ACC112 (cell line): ENCODE measurements around the gene ANO7.

Experiments
- H2AFZ ChIP-seq: fragments of 200-600 bp; sonication (generic); one replicate; pipeline ENCODE4 v1.6.0; 2017; ENCODE audit warnings: antibody characterized with exemption, low read length; ENCODE audit not compliant: unreplicated experiment
- H3K27ac ChIP-seq: fragments of 200-600 bp; sonication (generic); 2 replicates; pipeline ENCODE4 v1.5.1; 2014; ENCODE audit warnings: low read depth, mild to moderate bottlenecking, antibody characterized with exemption, low read length, moderate library complexity
- H3K27me3 ChIP-seq: fragments of 200-600 bp; sonication (generic); 2 replicates; pipeline ENCODE4 v1.6.1; 2014; ENCODE audit warnings: mild to moderate bottlenecking, antibody characterized with exemption, low read length, moderate library complexity, mixed read lengths; ENCODE audit not compliant: insufficient read depth
- H3K36me3 ChIP-seq: fragments of 200-600 bp; sonication (generic); 2 replicates; pipeline ENCODE4 v1.6.1; 2016; ENCODE audit warnings: mild to moderate bottlenecking, antibody characterized with exemption, low read length, moderate library complexity, mixed read lengths; ENCODE audit not compliant: insufficient read depth
- H3K4me1 ChIP-seq: fragments of 200-600 bp; sonication (generic); one replicate; pipeline ENCODE4 v1.6.1; 2016; ENCODE audit warnings: low read length, mixed read lengths; ENCODE audit not compliant: insufficient read depth, unreplicated experiment, control insufficient read depth
- H3K4me3 ChIP-seq: fragments of 200-600 bp; sonication (generic); 2 replicates; pipeline ENCODE4 v1.5.1; 2014; ENCODE audit warnings: mild to moderate bottlenecking, low read depth, low read length
- H3K79me2 ChIP-seq: fragments of 200-600 bp; sonication (generic); one replicate; pipeline ENCODE4 v1.6.0; 2016; ENCODE audit warnings: low read length; ENCODE audit not compliant: control insufficient read depth, unreplicated experiment, insufficient read depth

ANO7 gene

DNA sequence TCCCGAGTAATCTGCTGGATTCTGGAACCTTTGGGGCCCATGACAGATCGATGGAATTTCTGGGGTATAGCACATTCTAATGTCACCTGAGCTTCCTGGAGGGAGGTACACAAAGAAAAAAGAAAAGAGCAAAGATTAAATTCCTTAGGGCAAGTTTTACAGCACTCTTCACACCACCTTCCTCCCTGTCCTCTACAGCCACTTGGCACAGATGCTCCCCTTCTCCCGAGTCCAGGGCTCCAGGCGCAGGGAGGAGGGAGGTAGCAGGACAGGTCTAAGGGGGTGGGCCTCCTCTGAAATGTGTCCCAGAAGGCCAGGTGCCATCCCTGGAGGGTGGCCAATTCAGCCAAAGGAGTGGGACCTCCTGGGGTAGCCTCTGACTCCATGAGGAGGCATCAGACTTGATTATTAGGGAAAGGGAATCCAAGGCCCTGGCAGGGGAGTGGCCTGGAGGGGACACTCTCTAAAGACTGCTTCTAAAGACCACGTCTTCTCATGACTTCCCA, 50.3 kb downstream of the ANO7 start:
- Histone ChIP-seq H3K36me3 (peaks cover 74% of the 10 kb centered on the region), H3K4me3 (no peak overlapping the region)

DNA sequence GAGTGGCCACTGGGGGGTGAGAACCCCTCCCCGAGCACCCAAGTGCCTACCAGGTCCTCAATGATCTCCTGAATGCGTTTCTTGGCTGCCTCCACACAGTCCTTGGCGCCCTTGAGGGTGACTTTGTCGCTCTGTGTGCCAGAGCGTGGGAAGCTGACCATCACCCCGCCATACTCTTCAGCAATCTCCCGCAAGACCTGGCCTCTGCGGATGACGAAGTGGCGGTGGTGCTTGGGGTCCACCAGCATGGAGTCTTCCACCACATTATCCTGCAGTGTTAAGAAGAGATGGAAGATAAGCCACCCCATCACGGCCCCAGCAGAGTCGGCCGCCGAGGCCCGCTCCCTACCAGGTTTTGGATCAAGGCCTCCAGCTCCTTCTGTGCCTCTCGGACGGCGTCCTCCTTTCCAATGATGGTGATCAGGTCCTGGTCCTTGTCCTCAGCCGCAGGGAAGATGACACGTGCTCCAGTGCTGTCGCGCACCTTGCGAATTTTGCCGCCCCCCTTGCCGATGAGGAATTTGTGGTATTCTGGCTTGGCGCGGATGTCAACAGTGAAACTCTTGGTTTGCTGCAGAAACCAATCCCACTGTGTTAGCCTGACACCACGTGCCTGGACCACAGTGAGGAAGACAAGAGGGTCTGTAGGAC, 51.2 kb downstream of the ANO7 start:
- Histone ChIP-seq H3K27me3 (no peaks in the 10 kb centered on the region), H3K4me1 (no peaks in the 10 kb centered on the region), H3K4me3 (no peak overlapping the region), H3K79me2 (peaks cover 36% of the 10 kb centered on the region), H3K36me3 (peaks cover 77% of the 10 kb centered on the region), H3K27ac (no peak overlapping the region), H2AFZ (no peak overlapping the region)

More for the DNA sequence above, 50.3 kb downstream of the ANO7 start:
- Histone ChIP-seq H3K27me3 (no peaks in the 10 kb centered on the region), H3K4me1 (no peaks in the 10 kb centered on the region), H2AFZ (no peak overlapping the region), H3K27ac (no peak overlapping the region), H3K79me2 (peaks cover 29% of the 10 kb centered on the region)

DNA sequence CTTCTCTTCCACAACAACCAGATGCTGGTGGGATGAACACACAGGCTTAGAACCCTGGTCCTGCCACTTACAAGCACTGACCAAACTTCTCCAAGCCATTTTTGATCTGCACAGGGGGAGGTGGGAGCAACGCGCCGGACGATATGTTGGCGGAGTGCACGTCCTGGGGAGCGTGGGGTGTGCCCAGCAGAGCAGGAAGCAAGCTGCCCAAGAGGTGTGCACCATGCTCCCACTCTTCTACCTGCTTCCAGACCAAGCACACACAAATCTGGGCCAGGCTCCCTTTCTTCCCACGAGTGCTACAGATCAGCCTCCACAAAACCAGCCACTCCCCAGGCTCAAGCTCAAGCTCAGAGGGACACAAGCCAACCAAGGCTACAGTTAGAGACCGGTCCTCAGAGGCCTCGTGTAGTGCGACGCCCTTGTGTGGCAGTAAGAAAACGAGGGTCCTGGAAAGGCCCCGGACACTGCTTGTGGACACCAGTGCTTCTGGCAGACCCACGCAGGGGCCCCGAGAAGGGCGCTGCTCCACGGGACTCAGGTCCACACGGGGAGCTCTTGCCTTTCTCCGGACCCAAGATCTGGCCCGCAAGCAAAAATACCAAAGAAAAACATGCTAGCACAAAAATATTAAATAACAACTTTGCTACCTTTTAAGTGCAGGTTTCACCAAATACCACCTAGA, 52.0 kb downstream of the ANO7 start:
- H3K27ac ChIP-seq, result no peak overlapping the region
- no peak overlapping the region for H2AFZ ChIP-seq
- H3K4me1 ChIP-seq, result no peaks in the 10 kb centered on the region
- H3K36me3 ChIP-seq, result peaks cover 74% of the 10 kb centered on the region
- no peaks in the 10 kb centered on the region for H3K27me3 ChIP-seq
- no peak overlapping the region for H3K4me3 ChIP-seq
- H3K79me2 ChIP-seq, result peaks cover 38% of the 10 kb centered on the region

DNA sequence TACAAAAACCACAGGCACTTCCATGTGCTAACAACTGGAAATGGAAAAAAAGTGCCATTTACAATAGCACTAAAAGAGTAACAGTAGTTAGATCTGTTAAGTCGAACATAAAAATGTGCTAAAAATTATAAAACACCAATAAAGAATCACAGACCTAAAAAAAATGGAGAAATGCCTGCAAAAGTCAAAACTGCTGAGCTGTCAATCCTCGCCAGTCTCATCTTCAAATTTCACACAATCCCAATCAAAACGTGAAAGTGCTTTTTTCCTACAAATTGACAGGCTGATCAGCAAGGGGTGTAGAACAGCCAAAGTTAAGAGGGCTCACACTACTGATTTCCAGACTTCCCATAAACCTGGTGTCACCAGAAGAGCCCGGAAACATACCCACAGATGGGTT, 53.2 kb downstream of the ANO7 start:
- no peak overlapping the region for H3K27ac ChIP-seq
- no peaks in the 10 kb centered on the region for H3K27me3 ChIP-seq
- H3K4me1 ChIP-seq, result no peaks in the 10 kb centered on the region
- no peak overlapping the region for H3K4me3 ChIP-seq
- peaks cover 43% of the 10 kb centered on the region for H3K79me2 ChIP-seq
- H2AFZ ChIP-seq, result no peak overlapping the region
- peaks cover 78% of the 10 kb centered on the region for H3K36me3 ChIP-seq

DNA sequence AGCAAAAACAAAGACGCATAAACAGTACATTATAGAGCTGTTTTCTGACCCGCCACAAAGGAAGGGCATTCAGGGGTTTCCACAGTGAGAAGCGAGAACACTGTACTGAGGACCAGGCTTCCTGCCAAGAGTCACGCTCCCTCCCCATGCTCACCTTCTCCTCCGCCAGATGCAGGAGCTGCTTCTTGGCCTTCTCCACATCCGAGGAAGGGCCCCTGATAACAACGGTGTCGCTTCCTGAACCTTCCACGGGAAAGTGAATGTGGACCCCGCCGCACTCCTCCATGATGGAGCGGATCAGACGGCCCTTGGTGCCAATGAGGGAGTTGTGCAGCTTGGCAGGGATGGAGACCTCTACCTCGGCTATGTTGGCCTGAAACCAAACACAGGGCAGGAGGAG, 53.8 kb downstream of the ANO7 start:
- Histone ChIP-seq H3K36me3 (peaks cover 80% of the 10 kb centered on the region), H3K4me3 (no peak overlapping the region), H3K79me2 (peaks cover 49% of the 10 kb centered on the region), H3K27ac (no peak overlapping the region), H3K27me3 (no peaks in the 10 kb centered on the region), H2AFZ (no peak overlapping the region), H3K4me1 (no peaks in the 10 kb centered on the region)

DNA sequence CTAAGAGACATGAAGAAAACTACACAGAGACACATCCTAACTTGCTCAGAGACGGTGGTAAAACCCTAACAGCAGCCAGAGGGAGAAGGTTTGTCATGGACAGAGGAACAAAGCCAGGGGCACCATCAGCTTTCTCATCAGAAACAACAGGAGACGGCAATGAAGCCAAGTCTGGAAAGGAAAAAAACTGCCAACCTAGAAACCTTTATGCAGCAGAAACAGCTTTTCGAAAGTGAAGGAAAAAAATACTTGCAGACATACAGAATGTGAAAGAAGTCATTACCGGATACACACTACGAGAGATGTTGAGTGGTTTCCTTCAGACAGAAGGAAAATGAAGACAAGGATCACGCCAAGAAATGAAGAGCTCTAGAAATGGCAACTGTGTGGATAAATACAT, 55.9 kb downstream of the ANO7 start:
- no peak overlapping the region for H2AFZ ChIP-seq
- H3K79me2 ChIP-seq, result peaks cover 46% of the 10 kb centered on the region
- no peaks in the 10 kb centered on the region for H3K27me3 ChIP-seq
- H3K4me3 ChIP-seq, result no peak overlapping the region
- H3K4me1 ChIP-seq, result no peaks in the 10 kb centered on the region
- peaks cover 83% of the 10 kb centered on the region for H3K36me3 ChIP-seq
- no peak overlapping the region for H3K27ac ChIP-seq

DNA sequence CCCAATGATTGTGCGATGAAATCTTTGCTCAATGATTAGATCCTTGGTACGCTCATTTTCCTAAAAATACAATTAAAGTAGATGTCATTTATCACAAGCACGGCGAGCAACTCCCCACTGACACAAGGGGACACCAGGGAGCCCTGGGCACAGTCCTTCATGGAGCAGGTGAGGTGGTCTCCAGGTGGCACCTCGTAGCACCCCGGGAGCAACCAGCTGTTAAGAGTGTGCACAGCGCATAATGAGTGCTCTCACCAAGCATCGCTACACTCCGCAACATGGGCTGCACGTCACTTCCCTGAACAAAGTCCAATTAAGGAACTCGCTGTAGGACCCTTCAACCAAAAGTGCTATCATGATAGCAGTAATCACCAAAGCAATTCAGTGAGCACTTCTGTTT, 59.8 kb downstream of the ANO7 start:
- Histone ChIP-seq H3K79me2 (peaks cover 40% of the 10 kb centered on the region), H3K27ac (no peak overlapping the region), H3K4me3 (no peak overlapping the region), H3K36me3 (peaks cover 73% of the 10 kb centered on the region), H3K27me3 (no peaks in the 10 kb centered on the region), H3K4me1 (no peaks in the 10 kb centered on the region), H2AFZ (no peak overlapping the region)

DNA sequence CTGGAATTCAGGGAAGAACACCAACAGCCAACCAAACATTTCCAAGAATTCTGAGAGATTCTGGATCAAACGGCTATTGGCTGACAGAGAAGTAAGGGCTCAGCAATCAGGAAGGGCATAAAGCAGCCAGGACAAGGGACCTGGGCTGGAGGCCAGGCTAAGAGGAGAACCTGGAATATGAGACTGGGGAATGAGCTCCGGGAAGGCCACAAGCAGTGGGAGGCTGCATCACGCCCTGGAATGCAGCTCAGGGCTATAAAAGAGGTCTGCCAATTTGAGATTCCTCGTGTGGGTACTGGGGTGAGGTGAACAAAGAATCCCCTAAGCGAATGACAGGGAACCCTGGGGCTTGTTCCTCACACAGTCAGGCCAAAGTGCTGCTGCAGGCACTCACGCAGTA, 60.4 kb downstream of the ANO7 start:
- peaks cover 41% of the 10 kb centered on the region for H3K79me2 ChIP-seq
- H3K36me3 ChIP-seq, result peaks cover 73% of the 10 kb centered on the region
- no peaks in the 10 kb centered on the region for H3K27me3 ChIP-seq
- no peak overlapping the region for H3K27ac ChIP-seq
- H2AFZ ChIP-seq, result no peak overlapping the region
- H3K4me1 ChIP-seq, result no peaks in the 10 kb centered on the region
- H3K4me3 ChIP-seq, result no peak overlapping the region

DNA sequence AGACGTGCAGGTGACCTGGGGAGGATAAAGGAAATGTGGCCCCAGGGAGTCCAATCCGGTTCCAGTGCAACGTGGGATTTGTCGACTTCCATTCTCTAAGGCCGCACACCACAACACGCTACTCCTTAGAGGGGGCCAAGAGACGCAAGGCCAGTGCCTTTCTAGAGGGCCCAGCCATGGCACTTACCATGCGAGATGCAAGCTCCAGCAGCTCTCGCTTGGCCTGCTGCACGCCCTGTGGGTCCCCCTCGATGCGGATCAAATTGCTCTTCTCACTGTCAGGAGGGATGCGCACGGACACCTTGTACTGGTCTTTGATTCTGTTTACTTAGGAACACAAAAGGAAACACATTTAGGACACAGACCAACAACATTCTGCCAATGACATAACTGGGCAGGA, 61.2 kb downstream of the ANO7 start:
- peaks cover 39% of the 10 kb centered on the region for H3K79me2 ChIP-seq
- H3K36me3 ChIP-seq, result peaks cover 69% of the 10 kb centered on the region
- no peaks in the 10 kb centered on the region for H3K27me3 ChIP-seq
- H2AFZ ChIP-seq, result no peak overlapping the region
- H3K4me1 ChIP-seq, result no peaks in the 10 kb centered on the region
- H3K4me3 ChIP-seq, result no peak overlapping the region
- no peak overlapping the region for H3K27ac ChIP-seq

DNA sequence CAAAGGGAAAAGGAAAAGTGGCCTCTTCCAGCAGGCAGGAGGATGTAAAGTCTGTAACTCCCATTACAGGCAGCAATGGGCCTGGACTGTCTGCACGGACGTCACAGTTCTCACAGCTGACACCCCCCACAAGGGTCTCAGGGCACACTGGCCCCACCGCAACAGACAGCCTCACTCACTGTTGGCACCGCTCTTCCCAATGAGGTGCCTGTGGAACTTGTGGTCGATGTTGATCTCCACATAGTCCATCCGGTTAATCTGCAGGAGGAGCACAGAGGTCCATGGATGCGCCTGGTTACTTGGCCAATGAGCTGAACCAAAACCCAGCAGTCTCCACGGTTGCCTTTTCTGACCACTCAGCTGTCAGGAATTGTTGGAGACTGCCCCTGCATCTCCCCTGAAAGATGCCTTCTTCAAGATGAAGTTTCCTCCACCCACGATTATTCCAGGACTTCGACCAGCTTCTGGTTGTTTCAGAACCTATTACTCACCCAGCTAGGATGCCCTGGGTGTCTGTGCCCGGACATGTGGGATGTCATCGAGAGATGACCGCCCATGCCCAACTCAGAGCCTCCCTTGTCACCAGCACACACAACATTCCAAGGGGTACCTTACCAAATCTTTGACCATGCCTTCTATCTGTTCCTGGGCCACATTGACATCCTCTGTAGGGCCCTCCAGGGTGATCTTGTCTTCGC, 64.5 kb downstream of the ANO7 start:
- Histone ChIP-seq H3K4me1 (no peaks in the 10 kb centered on the region), H2AFZ (no peak overlapping the region), H3K27ac (no peak overlapping the region), H3K79me2 (peaks cover 50% of the 10 kb centered on the region), H3K27me3 (no peaks in the 10 kb centered on the region), H3K4me3 (no peak overlapping the region), H3K36me3 (peaks cover 66% of the 10 kb centered on the region)
